ENCODE data around the gene PDLIM5. TPM values are rescaled to one million over a fixed set of nuclear protein-coding genes. Genes with fewer than 3 reads are reported as not detected.

Gene PDLIM5
- total RNA-seq, 1 experiment from 2014 or later, result 58.0 TPM

- no peak overlapping the region for H3K18ac ChIP-seq (ENCODE audit: insufficient read length, low read depth, low read length)
- H4K5ac ChIP-seq (ENCODE audit: insufficient read length, low read depth, low read length), result no peak overlapping the region
- H3K4me1 ChIP-seq (ENCODE audit: insufficient read depth, low read length), result no peaks in the 10 kb centered on the region
- no peaks in the 10 kb centered on the region for H3K79me2 ChIP-seq (ENCODE audit: insufficient read depth, low read length)
- no peaks in the 10 kb centered on the region; a peak in 1 of 5 replicates for H3K9me3 Mint-ChIP-seq
- H2BK15ac ChIP-seq (ENCODE audit: low read depth, low read length), result no peak overlapping the region
- no peak overlapping the region for H3K9ac ChIP-seq (ENCODE audit: extremely low read depth, insufficient read length, low read length)
- H3K4me1 Mint-ChIP-seq, result peaks cover 0 to 4% of the 10 kb centered on the region in 2 experiments; a peak in 2 of 4 replicates
- H3K4ac ChIP-seq (ENCODE audit: low read depth, low read length), result no peak overlapping the region
- TF ChIP-seq CTCF (conservative IDR thresholded peaks at IDR 0.05), result no peak
- H3K14ac ChIP-seq (ENCODE audit: insufficient read depth, low read length), result no peak overlapping the region
- H3K4me2 ChIP-seq (ENCODE audit: insufficient read depth, insufficient read length, low read length), result no peak overlapping the region
- no peaks in the 10 kb centered on the region for H4K20me1 ChIP-seq (ENCODE audit: control insufficient read depth, insufficient read depth, insufficient read length)
- no peak overlapping the region for H2BK120ac ChIP-seq (ENCODE audit: low read depth, low read length, poor library complexity, severe bottlenecking)
- H4K91ac ChIP-seq (ENCODE audit: insufficient read length, low read depth, low read length), result no peak overlapping the region
- no peaks in the 10 kb centered on the region for H3K9me3 ChIP-seq (ENCODE audit: control insufficient read depth, low read depth, low read length)
- no CpG with 5 or more reads among the region's 1 CpG for WGBS (ENCODE audit: extremely low coverage, insufficient read length, low lambda C conversion rate)
- no peak overlapping the region for H3K56ac ChIP-seq (ENCODE audit: insufficient read length, low read depth, low read length)
- no peak overlapping the region for H3K4me3 Mint-ChIP-seq
- H3K27ac ChIP-seq (ENCODE audit: insufficient read length, low read depth, low read length), result no peak overlapping the region
- no peak overlapping the region for H2BK5ac ChIP-seq (ENCODE audit: insufficient read length, low read length)
- H2AK5ac ChIP-seq (ENCODE audit: insufficient read length, low read length), result no peak overlapping the region
- H2AFZ ChIP-seq (ENCODE audit: low read length), result no peak overlapping the region
- H3K36me3 Mint-ChIP-seq (ENCODE audit: insufficient read depth in 1 of 3, low read depth in 3 of 3), result 0 out of 7 replicates have a peak, but pooled peaks cover 0 to 1% (median 0%) of the 10 kb centered on the region in 3 experiments
- H2BK12ac ChIP-seq (ENCODE audit: insufficient read length, low read depth, low read length), result no peak overlapping the region
- no peak for DNase-seq
- H3T11ph ChIP-seq (ENCODE audit: low read length), result no peak overlapping the region
- H2BK20ac ChIP-seq (ENCODE audit: low read depth, low read length, poor library complexity, severe bottlenecking), result no peak overlapping the region
- no peak overlapping the region for H3K23ac ChIP-seq (ENCODE audit: insufficient read length, low read depth, low read length)
- no peak overlapping the region for H4K8ac ChIP-seq (replicated peaks; ENCODE audit: insufficient read length, low read depth, low read length)
- H3K27ac Mint-ChIP-seq, result no peak overlapping the region
- no peaks in the 10 kb centered on the region for H3K27me3 Mint-ChIP-seq (ENCODE audit: low read depth)
- no peaks in the 10 kb centered on the region for H3K79me1 ChIP-seq (ENCODE audit: insufficient read depth, low read depth, low read length, poor library complexity, severe bottlenecking)
- no peaks in the 10 kb centered on the region for H3K23me2 ChIP-seq (ENCODE audit: insufficient read length, low read depth, low read length, poor library complexity, severe bottlenecking)
- H3K27me3 ChIP-seq (ENCODE audit: insufficient read depth, low read length), result no peaks in the 10 kb centered on the region
Measured at GRCh38 chr4:94562285-94562684, 110.5 kb downstream of the PDLIM5 start.

All from H9 (cell line).